Fibroblast of pulmonary artery (primary cell): ENCODE results near the gene COPG2.

ENCODE experiments used
- DNase-seq: peaks from one replicate; pipeline ENCODE4 v3.0.0-alpha.2; 2010; ENCODE audit warnings: low read depth
- H3K4me3 ChIP-seq: replicated peaks from 2 replicates; pipeline ENCODE4 v1.5.1; 2011; ENCODE audit warnings: low read depth, mild to moderate bottlenecking, control low read depth, low read length, moderate library complexity
- CTCF ChIP-seq: IDR thresholded peaks from 2 replicates; pipeline ENCODE4 v1.5.1; 2011; ENCODE audit warnings: mild to moderate bottlenecking, control low read depth, low read length, inconsistent platforms; ENCODE audit errors: missing control alignments

The COPG2 gene

DNA sequence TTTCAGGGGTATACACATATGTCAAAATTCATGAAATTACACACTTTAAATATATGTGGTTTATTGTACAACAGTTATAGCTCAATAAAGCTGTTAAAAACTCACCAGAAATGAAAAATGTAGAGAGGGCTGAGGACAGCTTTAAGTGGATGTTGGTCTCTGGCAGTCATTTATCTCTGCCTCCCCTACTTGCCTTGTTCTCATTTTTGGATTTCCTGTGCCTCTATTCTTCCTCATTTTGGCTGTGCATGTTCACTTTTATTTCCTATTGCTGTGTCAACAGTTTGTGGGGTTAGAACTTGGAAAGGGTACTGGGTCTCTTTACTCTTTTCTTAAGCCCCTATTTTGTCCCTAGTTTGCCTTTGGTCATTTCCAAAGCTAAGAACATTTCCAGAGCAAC lies 195.3 kb downstream of the COPG2 start:
- no peak for TF ChIP-seq CTCF
- no peak for DNase-seq
- H3K4me3 ChIP-seq, result no peak overlapping the region

DNA sequence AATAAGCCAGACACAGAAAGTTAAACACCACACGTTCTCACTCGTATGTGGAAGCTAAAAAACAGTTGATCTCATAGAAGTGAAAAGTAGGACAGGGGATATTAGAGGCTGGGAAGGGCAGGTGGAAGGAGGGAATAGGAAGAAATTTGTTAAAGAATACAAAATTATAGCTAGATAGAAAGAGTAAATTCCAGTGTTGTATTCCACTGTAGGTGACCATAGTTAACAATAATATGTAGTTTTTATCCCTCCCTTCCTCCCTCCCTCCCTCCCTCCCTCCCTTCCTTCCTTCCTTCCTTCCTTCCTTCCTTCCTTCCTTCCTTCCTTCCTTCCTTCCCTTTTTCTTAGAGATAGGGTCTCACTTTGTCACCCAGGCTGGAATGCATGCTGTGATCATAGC lies 196.6 kb downstream of the COPG2 start:
- DNase-seq, result no peak
- H3K4me3 ChIP-seq, result no peak overlapping the region
- no peak for TF ChIP-seq CTCF

GRCh38 chr7:130468612-130469011 lies 199.9 kb downstream of the COPG2 start:
- no peak overlapping the region for H3K4me3 ChIP-seq
- no peak for DNase-seq
- TF ChIP-seq CTCF, result no peak

DNA sequence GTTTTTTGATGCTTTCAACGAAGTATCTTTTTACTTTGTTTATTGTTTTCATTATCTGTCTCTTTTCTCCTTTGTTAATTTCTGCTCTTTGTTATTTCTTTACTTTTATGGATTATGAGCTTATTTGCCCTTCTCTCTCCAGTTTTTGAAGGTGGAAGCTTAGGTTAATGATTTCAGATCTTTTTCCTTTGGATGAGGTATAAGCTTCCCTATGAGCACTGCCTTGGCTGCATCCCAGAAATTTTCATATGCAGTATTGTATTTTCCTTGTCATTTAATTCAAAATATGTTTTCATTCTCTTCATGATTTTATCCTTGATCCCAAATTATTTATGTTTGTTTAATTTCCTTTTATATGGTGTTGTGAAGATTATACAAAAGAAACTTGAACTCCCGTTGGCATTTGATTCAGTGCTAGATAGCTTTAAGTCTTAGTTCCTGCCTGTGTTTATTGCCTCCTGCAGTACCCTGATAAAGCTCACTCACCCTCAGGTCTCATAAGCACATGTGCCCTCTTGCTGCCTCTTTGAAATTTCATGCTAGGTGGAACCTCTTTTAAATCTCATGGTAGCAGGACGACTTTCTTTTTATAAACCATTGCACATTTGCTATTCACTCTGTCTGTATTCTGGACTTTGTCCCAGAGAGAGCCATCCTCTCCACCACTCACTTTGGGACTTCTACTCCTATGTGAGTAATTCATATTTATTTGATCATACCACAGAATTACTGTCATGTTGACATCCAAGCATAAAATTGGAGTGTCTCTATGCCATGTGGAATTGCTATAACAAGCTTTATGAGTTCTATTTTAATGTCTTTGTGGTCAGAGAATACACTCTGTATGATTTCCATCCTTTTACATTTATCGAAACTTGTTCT lies 204.8 kb downstream of the COPG2 start:
- no peak overlapping the region for H3K4me3 ChIP-seq
- TF ChIP-seq CTCF, result no peak
- DNase-seq, result no peak

DNA sequence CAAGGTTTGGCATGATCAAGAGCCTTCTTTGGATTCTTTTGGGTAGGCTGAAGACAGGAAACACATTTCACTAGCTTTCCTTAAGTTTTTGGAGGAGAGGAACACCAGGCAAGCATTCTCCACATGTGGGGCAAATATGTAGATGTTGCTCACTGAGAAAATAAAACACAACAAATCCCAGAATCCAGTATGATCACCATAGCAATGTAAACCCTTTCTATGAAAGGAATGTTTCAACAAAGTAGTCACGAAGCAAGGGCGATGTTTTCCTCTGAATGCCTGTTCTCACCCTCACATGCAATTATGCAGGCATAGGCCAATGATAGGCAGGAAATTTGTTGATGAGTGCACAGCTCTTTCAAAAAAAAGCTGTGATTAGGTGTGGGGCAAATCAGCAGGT lies 207.3 kb downstream of the COPG2 start:
- TF ChIP-seq CTCF, result no peak
- H3K4me3 ChIP-seq, result no peak overlapping the region
- DNase-seq, result no peak

GRCh38 chr7:130458257-130458656 lies 210.3 kb downstream of the COPG2 start:
- no peak for TF ChIP-seq CTCF
- no peak overlapping the region for H3K4me3 ChIP-seq
- no peak for DNase-seq
